ENCODE measurements around the gene MRPL55.
A peak's percentile ranks its signal among the peaks of the same experiment; 100 is the strongest.

The MRPL55 gene

DNA sequence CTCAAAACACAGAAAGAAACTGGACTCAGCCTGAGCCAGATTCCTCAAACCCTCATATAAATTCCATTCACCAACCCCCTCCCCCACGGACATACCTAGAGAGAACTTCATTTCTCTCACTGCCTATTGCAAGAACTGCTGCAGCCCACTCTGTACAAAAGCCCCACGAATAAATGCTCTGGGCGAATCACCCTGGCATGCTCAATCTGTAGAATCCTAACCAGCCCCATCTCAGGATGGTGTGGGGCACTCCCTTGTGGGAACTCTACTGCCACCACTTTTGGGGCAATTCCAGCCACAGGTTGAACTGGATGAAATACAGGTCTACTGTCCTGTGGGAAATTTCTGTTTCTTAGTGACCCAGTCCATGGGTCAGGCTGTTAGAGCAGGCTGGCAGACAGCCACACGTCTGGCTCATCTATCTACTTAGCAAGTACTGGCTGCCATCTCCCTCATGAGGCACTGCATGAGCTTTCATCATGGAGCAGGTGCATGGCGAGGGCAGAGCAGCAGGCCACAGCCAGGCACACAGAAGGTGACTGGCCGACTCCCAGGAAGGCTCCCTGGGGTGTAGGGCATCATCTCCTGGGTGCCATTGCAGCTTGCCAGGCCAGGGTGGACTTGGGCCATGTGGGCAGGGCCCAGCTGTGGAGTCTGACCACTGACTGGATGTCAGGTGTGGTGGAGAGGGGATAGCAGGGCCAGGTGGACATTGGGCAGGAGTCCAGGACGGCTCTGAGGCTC lies 4.4 kb downstream of the MRPL55 start:
- TF ChIP-seq, protein P1, sequence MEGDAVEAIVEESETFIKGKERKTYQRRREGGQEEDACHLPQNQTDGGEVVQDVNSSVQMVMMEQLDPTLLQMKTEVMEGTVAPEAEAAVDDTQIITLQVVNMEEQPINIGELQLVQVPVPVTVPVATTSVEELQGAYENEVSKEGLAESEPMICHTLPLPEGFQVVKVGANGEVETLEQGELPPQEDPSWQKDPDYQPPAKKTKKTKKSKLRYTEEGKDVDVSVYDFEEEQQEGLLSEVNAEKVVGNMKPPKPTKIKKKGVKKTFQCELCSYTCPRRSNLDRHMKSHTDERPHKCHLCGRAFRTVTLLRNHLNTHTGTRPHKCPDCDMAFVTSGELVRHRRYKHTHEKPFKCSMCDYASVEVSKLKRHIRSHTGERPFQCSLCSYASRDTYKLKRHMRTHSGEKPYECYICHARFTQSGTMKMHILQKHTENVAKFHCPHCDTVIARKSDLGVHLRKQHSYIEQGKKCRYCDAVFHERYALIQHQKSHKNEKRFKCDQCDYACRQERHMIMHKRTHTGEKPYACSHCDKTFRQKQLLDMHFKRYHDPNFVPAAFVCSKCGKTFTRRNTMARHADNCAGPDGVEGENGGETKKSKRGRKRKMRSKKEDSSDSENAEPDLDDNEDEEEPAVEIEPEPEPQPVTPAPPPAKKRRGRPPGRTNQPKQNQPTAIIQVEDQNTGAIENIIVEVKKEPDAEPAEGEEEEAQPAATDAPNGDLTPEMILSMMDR (IDR thresholded peaks at IDR 0.05; ENCODE audit: low read depth, low read length), result no peak
- no peak overlapping the region for H3K4me3 ChIP-seq (ENCODE audit: low read depth, low read length)

DNA sequence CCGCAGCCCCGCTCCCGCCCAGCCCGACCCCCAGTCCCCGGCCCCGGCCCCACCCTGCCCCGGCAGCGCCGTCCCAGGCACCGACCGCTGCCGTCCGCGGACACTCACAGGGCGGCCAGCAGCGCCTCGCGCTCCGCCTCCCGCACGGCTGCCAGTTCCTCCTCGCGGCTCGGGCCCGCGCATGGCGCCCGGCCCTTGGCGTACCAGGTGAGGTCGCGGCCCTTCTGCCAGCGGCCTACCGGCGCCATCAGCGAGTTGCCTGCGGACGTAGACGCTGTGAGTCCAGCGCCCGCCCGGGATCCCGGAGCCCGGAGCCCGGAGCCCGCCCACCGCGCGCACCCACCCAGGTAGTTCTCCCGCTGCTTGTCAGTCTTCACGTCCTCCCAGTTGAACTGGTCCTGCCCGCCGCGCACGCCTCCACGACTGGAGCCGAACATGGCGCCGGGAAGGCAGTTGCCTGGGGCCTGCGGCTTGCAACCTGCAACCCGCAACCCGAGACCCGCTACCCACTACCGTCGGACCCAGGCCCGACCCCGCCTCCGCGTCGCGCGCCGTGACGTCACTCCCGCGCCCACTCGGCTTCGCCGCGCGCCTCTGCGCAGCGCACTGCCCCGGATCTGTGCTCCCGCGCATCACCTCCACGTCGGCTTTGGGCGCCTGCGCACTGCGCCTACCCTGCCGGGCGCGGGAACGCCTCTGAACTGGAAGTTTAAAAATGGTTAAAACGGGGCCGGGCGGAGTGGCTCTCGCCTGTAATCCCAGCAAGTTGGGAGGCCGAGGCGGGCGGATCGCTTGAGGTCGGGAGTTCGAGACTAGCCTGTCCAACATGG lies 6.1 kb downstream of the MRPL55 start, which contains the start of gene C1orf35:
Gene C1orf35, minus strand, starts transcription at position 535 of the 830 bp plus-strand sequence. Its CDS starts 98 bp downstream, at position 437.
- TF ChIP-seq, protein P1 (IDR thresholded peaks at IDR 0.05; ENCODE audit: low read depth, low read length), result no peak
- H3K4me3 ChIP-seq (ENCODE audit: low read depth, low read length), result peak within 1 kb of the TSS; percentile 82

DNA sequence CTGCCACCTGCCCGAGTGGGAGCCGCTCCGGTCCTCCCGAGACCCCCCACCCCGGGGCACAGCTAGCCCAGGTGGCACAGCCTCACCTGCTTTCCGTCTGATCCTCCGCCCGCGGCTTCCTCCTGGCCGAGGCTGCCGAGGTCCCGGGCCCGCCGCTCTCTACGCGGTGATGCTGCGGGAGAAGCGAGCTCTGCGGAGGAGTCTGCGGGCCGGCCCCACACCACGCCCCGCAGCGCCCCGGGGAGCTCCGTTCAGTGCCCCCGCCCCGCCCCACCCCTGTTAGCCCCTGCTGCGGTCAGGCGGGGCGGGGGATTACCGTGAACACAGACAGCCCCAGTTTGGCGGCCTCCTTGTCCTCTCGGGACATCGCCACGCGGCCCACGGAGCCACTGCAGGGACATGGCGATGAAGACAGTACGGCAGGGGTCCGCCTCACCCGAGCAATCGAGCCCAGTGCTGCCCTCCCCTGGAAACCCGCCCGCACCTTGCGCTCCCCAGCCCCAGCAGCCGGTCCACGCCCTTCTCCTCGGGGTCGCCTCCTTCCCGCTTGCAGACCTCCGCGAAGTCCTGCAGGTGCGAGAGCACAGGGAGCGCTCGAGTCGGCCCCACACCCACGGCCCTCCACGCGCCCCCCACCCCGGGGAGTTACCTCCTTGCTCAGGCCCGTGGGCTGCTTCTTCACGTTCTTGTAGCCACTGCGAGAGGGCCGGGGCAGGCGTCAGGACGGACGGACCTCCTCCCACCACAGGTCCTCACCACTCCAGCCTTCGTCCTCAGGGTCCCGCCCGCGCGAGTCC lies 6.9 kb downstream of the MRPL55 start:
- TF ChIP-seq, protein P1 (IDR thresholded peaks at IDR 0.05; ENCODE audit: low read depth, low read length), result no peak

DNA sequence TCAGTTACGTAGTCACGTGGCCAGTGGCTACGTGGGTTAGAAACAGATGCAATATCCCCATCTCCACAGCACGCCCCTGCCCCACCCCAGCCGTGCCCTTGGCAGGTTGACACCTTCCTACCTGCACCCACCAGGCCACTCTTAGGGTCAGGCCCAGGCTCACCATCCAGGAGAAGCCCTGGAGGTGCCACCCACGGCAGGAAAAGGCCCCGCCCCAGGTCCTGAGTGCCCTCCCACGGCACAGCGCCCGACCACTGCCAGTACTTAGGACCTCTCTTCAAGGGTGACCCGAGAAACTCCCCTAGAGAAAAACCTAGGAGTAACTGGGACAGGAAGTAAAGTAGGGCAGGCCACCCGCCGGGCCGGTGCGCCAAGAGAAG lies 7.5 kb downstream of the MRPL55 start:
- peak overlapping the region; percentile 82 for H3K4me3 ChIP-seq (ENCODE audit: low read depth, low read length)
- TF ChIP-seq, protein P1 (IDR thresholded peaks at IDR 0.05; ENCODE audit: low read depth, low read length), result no peak

More for the DNA sequence above, 6.9 kb downstream of the MRPL55 start:
- H3K4me3 ChIP-seq (ENCODE audit: low read depth, low read length), result peak overlapping the region; percentile 82

DNA sequence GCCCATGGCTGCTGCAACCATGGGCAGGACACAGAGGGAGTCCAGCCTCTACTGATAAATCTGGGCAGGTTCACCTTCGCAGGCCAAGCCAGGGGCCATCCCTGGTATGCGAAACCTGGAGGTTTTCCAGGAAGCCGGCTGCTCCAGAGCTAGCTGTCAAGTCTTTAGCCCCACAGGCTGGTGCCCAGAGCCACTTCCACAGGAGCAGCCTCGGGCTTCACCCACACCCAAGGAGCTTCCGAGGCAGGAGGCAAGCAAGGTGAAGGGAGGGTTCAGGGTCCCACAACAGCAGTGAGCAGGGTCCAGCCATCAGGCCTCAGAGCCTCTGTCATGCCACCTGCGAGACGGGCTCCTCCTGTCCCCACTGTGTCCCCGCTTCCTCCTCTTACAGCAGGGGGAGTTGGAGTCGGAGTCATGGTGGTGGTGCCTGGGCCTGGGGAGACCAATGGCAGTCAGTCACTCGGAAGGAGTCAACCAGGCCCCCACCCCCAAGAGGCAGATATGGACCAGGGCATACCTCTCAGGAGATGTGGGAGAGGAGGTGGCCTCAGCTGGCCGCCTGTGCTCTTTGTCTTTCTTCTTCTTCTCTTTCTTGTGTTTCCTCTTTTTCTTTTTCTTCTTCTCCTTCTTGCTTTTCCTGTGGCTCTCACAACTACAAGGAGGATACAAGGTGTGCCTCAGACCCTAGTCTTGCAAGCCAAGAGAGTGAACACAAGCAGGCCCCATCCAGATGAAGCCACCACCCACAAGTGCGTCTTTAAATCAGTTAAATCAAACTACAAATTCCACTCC lies 8.1 kb downstream of the MRPL55 start:
- H3K4me3 ChIP-seq (ENCODE audit: low read depth, low read length), result no peak overlapping the region
- TF ChIP-seq, protein P1 (IDR thresholded peaks at IDR 0.05; ENCODE audit: low read depth, low read length), result no peak

DNA sequence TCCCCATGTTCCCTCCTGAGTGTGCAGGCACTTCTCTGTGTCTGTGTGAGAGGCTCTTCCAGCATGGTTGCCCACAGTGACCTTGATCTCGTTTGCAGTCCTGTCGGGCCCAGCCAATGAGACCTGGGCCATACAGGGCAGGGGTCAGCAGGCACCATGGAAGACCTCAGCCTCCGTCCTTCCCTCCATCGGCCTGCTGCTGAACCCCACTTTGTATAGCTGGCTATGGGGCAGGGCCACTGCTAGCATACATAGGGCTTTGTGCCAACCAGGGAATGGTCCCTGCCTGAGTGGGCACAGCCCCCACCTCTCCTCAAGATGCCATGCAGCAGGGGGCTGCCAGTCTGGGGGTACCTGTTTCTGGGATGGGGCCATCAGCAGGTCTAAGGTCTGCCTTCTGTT lies 9.8 kb downstream of the MRPL55 start:
- no peak overlapping the region for H3K4me3 ChIP-seq (ENCODE audit: low read depth, low read length)
- TF ChIP-seq, protein P1 (IDR thresholded peaks at IDR 0.05; ENCODE audit: low read depth, low read length), result no peak
